Cardiac fibroblast (primary cell): ENCODE measurements around the gene GYPB.
"Not testable (repeated sequence)": the region's sequence is repeated elsewhere in the genome, so short reads cannot be mapped to it uniquely, and the experiment has no call there.

Experiments
- DNase-seq, 2 donors: peaks; one replicate each; pipeline versions ENCODE4 v3.0.0 to v3.0.0-alpha.2; 2010; ENCODE audit warnings: low read depth in 2 of 2
- H3K4me3 ChIP-seq, 2 donors: replicated peaks in 1 of 2; 1 replicate in 1 of 2; 2 replicates in 1 of 2; pipeline ENCODE4 v1.5.1; 2011; ENCODE audit warnings: low read depth in 2 of 2, low read length in 2 of 2, mild to moderate bottlenecking in 2 of 2, moderate library complexity in 1 of 2
- TF ChIP-seq, protein P1 (sequence below): IDR thresholded peaks from one replicate; pipeline ENCODE4 v1.5.1; 2011; ENCODE audit warnings: low read depth, mild to moderate bottlenecking, low read length, inconsistent platforms

The GYPB gene

DNA sequence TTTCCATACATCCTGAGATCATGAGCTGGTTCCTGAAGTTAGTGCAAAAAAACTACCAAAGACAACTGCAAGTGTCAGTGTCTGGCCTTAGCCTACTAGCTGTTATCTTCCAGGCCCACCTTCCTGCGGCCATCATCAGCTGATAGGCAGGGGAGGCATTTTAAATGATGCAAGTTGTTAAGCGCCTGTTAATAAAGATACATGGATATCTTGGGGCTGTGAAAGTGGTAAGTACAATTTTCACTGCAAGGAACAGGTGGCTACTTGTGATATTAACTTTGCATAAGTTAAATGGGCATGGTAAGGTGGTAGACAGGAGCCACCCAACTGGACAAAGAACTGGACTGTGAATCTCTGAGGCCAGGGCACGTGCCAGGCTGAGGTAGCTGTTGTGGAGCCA is at the start of gene GYPB:
GYPB (minus strand) TSS at position 104 of the 400 bp plus-strand sequence; CDS start at position 11, 93 bp downstream.
- DNase-seq, result not testable (repeated sequence)

DNA sequence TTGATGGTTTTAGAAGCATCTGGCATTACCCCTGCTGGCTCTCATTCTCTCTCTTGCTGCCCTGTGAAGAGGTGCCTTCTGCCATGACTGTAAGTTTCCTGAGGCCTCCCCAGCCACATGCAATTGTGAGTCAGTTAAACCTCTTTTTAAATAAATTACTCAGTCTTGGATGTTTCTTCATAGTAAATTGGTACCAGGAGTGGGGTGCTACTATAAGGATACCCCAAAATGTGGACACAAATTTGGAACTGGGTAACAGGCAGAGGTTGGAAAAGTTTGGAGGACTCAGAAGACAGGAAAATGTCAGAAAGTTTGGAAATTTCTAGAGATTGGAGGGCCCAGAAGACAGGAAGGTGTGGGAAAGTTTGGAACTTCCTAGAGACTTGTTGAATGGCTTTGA is 42.4 kb upstream of the GYPB start:
- not testable (repeated sequence) for DNase-seq

More for the DNA sequence above, at the start of gene GYPB:
- H3K4me3 ChIP-seq, result not testable (repeated sequence)

DNA sequence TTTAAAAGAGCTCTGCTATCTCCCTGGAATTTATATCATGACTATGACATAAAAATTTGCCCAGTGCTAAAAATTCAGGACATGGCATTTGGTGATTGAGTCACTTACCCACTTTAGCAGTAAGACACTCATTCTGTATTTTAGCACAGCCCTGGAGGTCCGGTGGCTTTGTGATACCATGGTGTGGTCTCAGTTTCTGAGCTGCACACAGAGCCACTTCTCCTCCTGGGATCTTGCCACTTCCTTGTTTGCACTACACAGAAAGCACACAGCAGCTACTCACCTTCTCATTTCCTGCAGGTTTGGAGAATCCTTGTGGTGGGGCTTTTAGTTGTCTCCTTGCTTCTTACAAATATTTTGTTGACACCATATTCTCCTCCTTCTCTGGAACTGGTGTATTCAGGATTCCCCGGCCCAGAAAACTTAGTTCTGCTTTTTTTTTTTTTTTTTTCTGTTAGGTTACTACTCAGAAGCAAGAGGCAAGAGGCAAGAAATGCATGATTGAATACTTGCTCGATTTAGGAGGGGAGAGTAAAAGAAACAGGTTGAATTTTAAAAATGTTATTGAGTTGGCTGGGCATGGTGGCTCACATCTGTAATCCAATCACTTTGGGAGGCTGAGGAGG is 41.2 kb upstream of the GYPB start:
- not testable (repeated sequence) for DNase-seq, H3K4me3 ChIP-seq

More for the DNA sequence above, 42.4 kb upstream of the GYPB start:
- not testable (repeated sequence) for H3K4me3 ChIP-seq

DNA sequence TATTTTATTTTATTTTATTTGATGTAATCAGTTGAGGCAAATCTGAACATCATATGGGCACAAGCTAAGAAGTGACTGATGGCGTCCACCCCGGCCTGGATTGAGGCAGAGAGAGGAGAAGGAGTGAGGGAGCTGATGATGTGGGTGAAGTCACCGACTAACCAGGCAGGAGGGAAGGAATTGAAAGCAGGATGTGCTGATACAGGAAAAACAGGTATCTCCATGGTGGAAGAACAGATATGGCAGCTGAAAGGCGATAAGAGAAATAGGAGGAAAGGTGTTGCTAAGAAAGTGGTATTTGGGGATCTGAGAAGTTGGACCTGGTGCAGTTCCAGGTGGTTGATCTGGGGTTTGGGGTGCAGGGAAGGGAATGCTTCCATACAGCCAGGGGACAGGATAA is 37.6 kb upstream of the GYPB start:
- no peak for DNase-seq
- H3K4me3 ChIP-seq, result no peak overlapping the region
- TF ChIP-seq, protein P1, sequence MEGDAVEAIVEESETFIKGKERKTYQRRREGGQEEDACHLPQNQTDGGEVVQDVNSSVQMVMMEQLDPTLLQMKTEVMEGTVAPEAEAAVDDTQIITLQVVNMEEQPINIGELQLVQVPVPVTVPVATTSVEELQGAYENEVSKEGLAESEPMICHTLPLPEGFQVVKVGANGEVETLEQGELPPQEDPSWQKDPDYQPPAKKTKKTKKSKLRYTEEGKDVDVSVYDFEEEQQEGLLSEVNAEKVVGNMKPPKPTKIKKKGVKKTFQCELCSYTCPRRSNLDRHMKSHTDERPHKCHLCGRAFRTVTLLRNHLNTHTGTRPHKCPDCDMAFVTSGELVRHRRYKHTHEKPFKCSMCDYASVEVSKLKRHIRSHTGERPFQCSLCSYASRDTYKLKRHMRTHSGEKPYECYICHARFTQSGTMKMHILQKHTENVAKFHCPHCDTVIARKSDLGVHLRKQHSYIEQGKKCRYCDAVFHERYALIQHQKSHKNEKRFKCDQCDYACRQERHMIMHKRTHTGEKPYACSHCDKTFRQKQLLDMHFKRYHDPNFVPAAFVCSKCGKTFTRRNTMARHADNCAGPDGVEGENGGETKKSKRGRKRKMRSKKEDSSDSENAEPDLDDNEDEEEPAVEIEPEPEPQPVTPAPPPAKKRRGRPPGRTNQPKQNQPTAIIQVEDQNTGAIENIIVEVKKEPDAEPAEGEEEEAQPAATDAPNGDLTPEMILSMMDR, result no peak

DNA sequence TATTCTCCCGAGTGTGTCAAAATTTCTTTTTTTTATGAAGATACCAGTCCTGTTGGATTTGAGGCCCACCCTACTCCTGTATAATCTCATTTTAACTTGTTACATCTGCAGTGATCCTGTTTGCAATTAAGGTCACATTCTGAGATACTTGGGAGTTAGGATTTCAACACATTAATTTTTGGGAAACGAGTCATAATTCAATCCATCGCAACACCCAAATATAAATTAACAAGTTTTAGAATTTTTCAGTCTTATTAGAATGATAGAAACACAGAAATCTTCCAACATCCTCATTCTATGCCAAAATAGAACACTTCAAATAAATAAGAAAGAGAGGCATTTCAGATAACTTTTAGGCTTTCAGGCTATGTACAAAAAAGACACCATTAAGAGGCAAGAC is 36.2 kb upstream of the GYPB start:
- not testable (repeated sequence) for DNase-seq

DNA sequence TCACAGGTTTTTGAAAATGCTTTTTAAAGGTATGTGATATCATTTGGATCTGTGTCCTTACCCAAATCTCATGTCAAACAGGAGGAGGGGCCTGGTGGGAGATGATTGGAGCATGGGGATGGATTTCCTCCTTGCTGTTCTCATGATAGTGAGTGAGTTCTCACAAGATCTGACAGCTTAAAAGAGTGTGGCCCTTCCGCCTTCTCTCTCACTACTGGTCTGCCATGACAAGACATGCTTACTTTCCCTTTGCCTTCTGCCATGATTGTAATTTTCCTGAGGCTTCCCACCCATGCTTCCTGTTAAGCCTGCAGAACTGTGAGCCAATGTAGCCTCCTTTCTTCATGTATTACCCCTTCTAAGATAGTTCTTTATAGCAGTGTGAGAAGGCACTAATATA is 32.3 kb upstream of the GYPB start:
- not testable (repeated sequence) for H3K4me3 ChIP-seq, DNase-seq

More for the DNA sequence above, 36.2 kb upstream of the GYPB start:
- H3K4me3 ChIP-seq, result not testable (repeated sequence)

DNA sequence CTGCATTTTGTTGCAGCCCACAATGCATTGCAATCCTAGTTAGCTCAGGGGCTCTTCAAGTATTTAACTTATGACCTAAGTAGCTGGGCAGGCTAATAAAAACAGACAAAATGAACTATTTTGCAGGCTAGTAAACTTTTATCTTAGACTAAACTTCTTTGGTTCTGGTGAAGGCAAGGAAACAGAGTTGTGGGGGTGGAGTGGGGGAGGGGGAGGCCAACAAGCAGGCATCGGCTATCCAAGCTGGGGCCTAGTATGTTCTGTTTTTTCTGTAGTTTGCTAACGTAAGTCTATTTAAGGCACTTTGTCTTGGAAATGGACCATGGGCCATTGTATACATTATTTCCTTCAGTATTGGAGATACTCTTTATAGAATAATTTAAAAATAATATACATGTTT is 31.5 kb upstream of the GYPB start:
- not testable (repeated sequence) for DNase-seq

DNA sequence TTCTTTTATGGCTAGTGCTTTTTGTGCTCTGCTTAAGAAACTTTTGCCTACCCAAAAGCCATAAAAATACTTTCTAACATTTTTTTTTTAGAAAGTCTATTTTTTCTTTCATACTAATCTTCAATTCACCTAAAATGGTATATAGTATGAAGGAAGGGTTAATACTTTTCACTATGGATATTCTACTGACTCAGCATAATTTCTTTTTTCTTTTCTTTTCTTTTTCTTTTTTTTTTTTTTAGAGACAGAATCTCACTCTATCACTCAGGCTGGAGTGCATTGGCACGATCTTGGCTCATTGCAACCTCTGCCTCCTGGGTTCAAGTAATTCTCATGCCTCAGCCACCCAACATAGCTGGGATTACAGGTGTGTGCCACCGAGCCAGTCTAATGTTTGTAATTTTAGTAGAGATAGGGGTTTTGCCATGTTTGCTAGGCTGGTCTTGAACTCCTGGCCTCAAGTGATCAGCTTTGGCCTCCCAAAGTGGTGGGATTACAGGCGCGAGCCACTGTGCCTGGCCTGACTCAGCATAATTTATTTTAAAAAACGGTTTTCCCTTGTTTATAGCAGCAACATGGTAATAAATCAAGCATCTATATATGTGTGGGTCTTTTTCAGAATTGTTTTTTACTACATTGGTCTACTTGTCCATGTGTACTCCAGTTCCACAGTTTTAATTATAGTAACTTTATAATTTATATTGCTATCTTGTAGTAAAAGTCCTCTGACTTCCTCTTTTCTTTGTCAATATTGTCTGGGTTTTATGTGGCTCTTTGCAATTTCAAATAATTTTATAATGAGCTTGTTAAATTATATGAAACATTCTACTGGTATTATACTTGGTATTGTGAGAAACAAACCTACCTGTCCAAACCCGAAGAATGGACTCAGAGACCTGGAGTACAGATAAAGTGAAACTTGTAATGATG is 30.6 kb upstream of the GYPB start:
- H3K4me3 ChIP-seq, DNase-seq: not testable (repeated sequence)

More for the DNA sequence above, 31.5 kb upstream of the GYPB start:
- not testable (repeated sequence) for H3K4me3 ChIP-seq

DNA sequence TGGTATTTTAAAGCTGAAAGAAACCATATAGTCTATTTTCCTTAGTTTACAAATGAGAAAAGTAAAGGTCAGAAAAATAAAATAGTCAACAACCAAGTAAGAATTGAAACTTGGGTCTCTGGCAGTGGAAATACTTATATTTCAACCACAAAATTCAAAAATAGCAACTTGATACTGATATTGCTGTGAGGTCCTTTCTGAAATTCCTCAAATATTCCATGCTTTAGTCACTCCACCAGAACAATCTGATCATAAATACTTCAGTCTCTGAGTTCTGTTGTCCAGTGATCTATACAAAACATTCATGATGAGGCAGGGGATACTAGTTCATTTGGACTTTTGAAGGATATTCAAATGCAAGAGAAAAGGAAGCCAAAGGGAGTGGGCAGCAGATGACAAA is 25.8 kb upstream of the GYPB start:
- peak in 1 of 2 donors; percentile 22 for DNase-seq
- H3K4me3 ChIP-seq, result not testable (repeated sequence)

DNA sequence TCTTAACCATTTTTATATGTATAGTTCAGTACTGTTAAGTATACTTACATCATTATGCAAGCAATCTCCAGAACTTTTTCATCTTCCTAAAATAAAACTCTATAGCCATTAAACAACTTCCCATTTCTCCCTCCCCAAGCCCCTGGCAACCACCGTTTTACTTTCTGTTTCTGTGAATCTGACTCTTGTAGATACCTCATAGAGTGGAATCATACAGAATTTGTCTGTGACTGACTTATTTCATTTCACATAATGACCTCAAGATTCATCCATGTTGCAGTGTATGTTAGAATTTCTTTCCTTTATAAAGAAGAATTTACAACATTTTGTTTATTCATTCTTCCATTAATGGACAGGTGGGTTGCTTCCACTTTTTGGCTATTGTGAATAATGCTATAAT is 13.4 kb upstream of the GYPB start:
- not testable (repeated sequence) for H3K4me3 ChIP-seq, DNase-seq

DNA sequence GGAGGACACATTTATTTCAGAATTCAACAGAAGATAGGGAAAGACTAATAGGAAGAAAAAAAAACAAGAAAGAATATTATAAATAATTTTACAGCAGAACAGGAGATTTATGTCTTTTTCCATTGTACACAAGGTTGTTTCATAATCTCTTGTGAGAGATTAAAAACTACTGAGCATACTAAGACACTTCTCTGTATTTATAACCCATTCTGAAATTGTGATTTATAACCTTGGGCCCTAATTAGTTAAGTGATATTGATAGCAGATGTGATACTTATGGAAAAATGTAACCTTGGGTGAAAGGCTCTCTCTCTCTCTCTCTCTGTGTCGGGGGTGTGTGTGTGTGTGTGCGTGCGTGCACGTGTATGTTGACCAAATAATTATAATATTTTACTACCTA is 12.7 kb upstream of the GYPB start:
- H3K4me3 ChIP-seq, DNase-seq: not testable (repeated sequence)

DNA sequence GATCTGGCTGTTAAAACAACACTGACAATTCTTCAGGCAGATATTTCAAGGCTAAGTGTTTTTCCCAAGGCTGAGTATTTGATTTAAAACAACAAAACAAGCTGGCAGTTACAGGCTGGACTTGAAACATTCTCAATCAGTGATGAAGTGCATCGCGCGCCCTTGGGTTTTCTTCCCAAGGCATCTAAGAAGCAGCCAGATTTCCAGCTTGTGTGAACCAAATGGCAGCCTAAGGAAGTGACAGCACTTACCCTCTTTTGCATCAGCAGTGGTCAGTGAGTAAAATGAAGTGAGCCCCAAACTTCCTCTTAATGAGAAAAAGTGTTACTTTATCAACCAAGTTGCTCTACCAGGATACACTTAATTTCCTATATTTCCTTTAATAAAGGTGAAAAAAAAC is 12.2 kb upstream of the GYPB start:
- DNase-seq, H3K4me3 ChIP-seq: not testable (repeated sequence)

DNA sequence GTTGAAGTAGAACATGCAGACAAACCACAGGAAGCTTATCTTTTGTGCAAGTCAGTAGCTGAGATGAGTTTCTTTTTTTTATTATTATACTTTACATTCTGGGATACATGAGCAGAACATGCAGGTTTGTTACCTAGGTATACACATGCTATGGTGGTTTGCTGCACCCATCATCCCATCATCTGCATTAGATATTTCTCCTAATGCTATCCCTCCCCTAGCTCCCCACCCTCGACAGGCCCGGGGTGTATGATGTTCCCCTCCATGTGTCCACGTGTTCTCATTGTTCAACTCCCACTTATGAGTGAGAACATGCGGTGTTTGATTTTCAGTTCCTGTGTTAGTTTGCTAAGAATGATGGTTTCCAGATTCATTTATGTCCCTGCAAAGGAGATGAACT is 11.5 kb upstream of the GYPB start:
- not testable (repeated sequence) for H3K4me3 ChIP-seq, DNase-seq

DNA sequence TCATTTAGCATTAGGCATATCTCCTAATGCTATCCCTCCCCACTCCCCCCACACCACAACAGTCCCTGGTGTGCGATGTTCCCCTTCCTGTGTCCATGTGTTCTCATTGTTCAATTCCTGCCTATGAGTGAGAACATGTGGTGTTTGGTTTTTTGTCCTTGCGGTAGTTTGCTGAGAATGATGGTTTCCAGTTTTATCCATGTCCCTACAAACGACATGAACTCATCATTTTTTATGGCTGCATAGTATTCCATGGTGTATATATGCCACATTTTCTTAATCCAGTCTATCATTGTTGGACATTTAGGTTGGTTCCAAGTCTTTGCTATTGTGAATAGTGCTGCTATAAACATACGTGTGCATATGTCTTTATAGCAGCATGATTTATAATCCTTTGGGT is 7.5 kb upstream of the GYPB start:
- not testable (repeated sequence) for H3K4me3 ChIP-seq, DNase-seq

DNA sequence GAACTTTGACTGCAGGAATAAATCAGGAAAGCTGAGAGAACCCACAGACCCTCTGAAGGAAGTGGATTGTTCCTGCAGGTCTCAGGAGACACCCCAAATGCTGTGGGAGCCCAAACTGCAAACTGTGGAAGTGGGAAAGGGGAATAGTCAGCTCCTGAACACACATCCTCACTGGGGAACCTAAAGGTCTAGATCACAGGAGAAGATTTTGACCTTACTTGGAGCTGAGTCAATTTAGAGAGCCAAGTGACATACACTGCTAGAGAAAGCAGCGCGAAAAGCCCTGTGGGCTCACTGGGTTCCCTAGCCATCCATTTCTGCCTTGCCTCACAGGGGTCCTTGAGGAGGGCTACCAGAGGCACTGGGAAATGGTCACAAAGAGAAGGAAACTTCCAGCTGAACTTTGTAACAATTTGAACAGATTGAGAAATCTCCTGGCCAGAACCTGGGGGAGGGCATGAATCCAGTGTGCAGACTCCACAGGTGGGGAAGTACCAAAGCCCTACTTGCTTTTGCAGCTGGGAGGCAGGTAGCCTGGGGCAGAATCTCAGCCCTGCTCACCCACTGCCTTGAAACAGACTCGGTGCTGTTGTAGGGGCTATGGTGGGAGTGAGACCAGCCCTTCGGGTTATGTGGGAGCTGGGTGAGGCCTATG is 5.3 kb upstream of the GYPB start:
- not testable (repeated sequence) for DNase-seq, H3K4me3 ChIP-seq

DNA sequence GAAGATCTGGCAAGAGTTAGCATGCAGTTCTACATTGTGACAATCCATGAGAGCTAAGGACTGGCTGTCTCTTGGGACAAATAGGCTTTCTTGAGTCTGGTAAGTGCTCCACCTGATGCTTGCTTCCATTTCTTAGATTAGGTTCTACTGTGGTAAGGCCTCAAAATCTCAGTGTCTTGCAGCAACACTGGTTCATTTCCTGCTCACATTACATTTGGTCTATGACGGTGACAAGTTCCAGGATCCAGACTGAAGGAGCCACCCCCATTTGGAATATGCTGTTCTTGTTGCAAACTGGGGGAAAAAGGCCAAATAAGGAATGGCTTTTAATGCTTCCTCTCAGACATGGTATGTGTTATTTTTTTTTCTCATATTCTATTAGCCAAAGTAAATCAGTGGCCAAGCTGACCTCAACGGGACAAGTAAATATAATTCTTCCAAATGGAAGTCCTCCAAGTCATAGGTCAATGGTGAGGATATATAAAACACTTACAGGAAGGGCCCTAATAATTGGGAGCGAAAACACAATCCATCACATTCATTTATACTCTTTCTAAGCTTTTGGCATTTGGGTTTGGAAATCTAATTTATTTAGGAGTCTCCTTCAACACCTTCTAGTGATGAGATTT is 3.7 kb upstream of the GYPB start:
- DNase-seq, H3K4me3 ChIP-seq: not testable (repeated sequence)
